Parathyroid adenoma (tissue), 2 donors: ENCODE data around the gene MYH7B.

ENCODE experiments used
- H2AFZ ChIP-seq: fragments of 300-600 bp; sonication (generic); one replicate; pipeline ENCODE4 v1.7.0; 2017; ENCODE audit warnings: antibody characterized with exemption, mild to moderate bottlenecking
- H3K27ac ChIP-seq: fragments of 300-600 bp; sonication (generic); one replicate; pipeline ENCODE4 v1.7.0; 2017
- H3K27me3 ChIP-seq: fragments of 300-600 bp; sonication (generic); one replicate; pipeline ENCODE4 v1.7.0; 2017; ENCODE audit warnings: low read length; ENCODE audit not compliant: control insufficient read depth, insufficient read depth
- H3K36me3 ChIP-seq: fragments of 300-600 bp; sonication (generic); one replicate; pipeline ENCODE4 v1.7.0; 2017; ENCODE audit warnings: low read length; ENCODE audit not compliant: control insufficient read depth, insufficient read depth
- H3K4me1 ChIP-seq: fragments of 300-600 bp; sonication (generic); one replicate; pipeline ENCODE4 v1.7.0; 2017; ENCODE audit warnings: control low read depth
- H3K4me2 ChIP-seq: fragments of 300-600 bp; sonication (generic); one replicate; pipeline ENCODE4 v1.7.0; 2017; ENCODE audit warnings: low read length
- H3K4me3 ChIP-seq: fragments of 300-600 bp; sonication (generic); one replicate; pipeline ENCODE4 v1.7.0; 2017; ENCODE audit warnings: low read depth, low read length
- H3K79me2 ChIP-seq: fragments of 300-600 bp; sonication (generic); one replicate; pipeline ENCODE4 v1.7.0; 2017; ENCODE audit warnings: control low read depth
- H3K9ac ChIP-seq: fragments of 300-600 bp; sonication (generic); one replicate; pipeline ENCODE4 v1.7.0; 2017; ENCODE audit warnings: mild to moderate bottlenecking
- H3K9me3 ChIP-seq: fragments of 300-600 bp; sonication (generic); one replicate; pipeline ENCODE4 v1.7.0; 2017; ENCODE audit warnings: low read length; ENCODE audit not compliant: control insufficient read depth
- CTCF ChIP-seq: fragments of 300-600 bp; sonication (generic); IDR thresholded peaks from one replicate; pipeline ENCODE4 v1.7.0; 2017; ENCODE audit warnings: antibody characterized with exemption, mild to moderate bottlenecking
- donor health status: primary hyperparathyroidism.

Gene MYH7B

GRCh38 chr20:34931771-34932170, 23.9 kb upstream of the MYH7B start:
- no peak overlapping the region for H2AFZ ChIP-seq
- no peaks in the 10 kb centered on the region for H3K9me3 ChIP-seq
- H3K4me1 ChIP-seq: no peaks in the 10 kb centered on the region
- no peak for TF ChIP-seq CTCF
- no peaks in the 10 kb centered on the region for H3K79me2 ChIP-seq
- no peak overlapping the region for H3K27ac ChIP-seq
- H3K4me3 ChIP-seq: no peak overlapping the region
- no peaks in the 10 kb centered on the region for H3K36me3 ChIP-seq
- H3K27me3 ChIP-seq: no peaks in the 10 kb centered on the region
- H3K4me2 ChIP-seq: no peak overlapping the region
- H3K9ac ChIP-seq: no peak overlapping the region

DNA sequence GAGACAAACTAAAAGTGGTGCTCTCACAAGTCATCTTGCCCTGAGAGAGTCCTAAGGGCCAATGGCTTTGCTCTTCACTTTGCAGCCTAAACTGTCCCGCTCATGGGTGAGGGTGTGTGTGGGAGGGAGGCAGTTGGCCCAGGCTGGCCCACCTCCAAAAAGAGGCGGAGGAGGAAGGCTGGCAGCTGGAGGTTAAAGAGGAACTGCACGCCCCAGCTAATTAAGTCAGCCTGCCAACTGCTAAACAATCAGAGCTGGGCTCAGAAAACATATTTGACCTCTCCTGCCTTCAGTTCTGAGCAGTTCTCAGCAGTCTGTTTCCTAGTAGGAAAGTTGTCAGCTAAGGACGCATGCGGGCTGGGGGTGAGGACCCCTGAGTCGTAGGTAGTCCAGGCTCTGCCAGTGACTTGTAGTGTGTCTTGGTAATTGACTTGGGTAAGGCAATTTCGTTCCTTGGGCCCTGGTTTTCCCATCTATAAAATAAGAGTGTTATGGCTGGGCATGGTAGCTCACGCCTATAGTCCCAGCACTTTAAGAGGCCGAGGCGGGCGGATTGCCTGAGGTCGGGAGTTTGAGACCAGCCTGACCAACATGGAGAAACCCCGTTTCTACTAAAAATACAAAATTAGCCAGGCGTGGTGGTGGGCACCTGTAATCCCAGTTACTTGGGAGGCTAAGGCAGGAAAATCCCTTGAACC, 17.1 kb upstream of the MYH7B start:
- Histone ChIP-seq H3K27ac (no peak overlapping the region), H3K36me3 (no peaks in the 10 kb centered on the region), H3K9ac (no peak overlapping the region), H3K4me2 (no peak overlapping the region), H2AFZ (no peak overlapping the region), H3K79me2 (no peaks in the 10 kb centered on the region), H3K9me3 (no peaks in the 10 kb centered on the region), H3K27me3 (no peaks in the 10 kb centered on the region), H3K4me1 (no peaks in the 10 kb centered on the region), H3K4me3 (no peak overlapping the region)
- no peak for TF ChIP-seq CTCF

DNA sequence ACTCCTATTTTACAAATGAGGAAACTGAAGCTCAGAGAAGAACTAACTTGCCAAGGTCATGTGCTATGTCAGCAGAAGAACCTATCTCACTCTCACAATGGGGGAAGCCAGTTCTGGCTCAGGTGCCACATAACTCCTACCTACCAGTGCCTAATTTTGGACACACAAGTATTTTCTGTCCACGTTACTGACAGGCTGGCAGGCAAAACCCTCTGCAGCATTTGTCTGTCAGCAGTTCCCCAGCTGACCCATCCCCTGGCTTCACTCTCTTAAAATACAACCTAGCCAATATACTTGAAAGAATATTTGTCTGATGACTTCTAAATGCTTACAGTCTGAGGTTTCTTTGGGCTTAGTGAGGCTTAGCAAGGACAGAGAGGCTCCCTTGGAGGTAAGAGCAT, 15.6 kb upstream of the MYH7B start:
- no peak overlapping the region for H3K4me3 ChIP-seq
- H3K79me2 ChIP-seq: no peaks in the 10 kb centered on the region
- no peaks in the 10 kb centered on the region for H3K36me3 ChIP-seq
- no peaks in the 10 kb centered on the region for H3K9me3 ChIP-seq
- no peak overlapping the region for H3K4me2 ChIP-seq
- no peak overlapping the region for H3K27ac ChIP-seq
- no peaks in the 10 kb centered on the region for H3K4me1 ChIP-seq
- no peak overlapping the region for H3K9ac ChIP-seq
- no peak for TF ChIP-seq CTCF
- no peak overlapping the region for H2AFZ ChIP-seq
- H3K27me3 ChIP-seq: no peaks in the 10 kb centered on the region

GRCh38 chr20:34941226-34941625, 14.4 kb upstream of the MYH7B start:
- Histone ChIP-seq H2AFZ (no peak overlapping the region), H3K27me3 (no peaks in the 10 kb centered on the region), H3K27ac (no peak overlapping the region), H3K4me3 (no peak overlapping the region), H3K9ac (no peak overlapping the region), H3K9me3 (no peaks in the 10 kb centered on the region), H3K36me3 (no peaks in the 10 kb centered on the region), H3K79me2 (no peaks in the 10 kb centered on the region), H3K4me2 (no peak overlapping the region), H3K4me1 (no peaks in the 10 kb centered on the region)
- TF ChIP-seq CTCF: no peak

GRCh38 chr20:34942301-34942700, 13.4 kb upstream of the MYH7B start:
- Histone ChIP-seq H3K4me3 (no peak overlapping the region), H3K9me3 (no peaks in the 10 kb centered on the region), H3K27ac (no peak overlapping the region), H3K4me1 (no peaks in the 10 kb centered on the region), H3K79me2 (no peaks in the 10 kb centered on the region), H3K27me3 (no peaks in the 10 kb centered on the region), H3K36me3 (no peaks in the 10 kb centered on the region), H3K4me2 (no peak overlapping the region), H2AFZ (no peak overlapping the region), H3K9ac (no peak overlapping the region)
- TF ChIP-seq CTCF: no peak
